RKO (cell line): ENCODE measurements around the gene HCN3.
"Not testable (repeated sequence)": the region's sequence is repeated elsewhere in the genome, so short reads cannot be mapped to it uniquely, and the experiment has no call there.

Source experiments
- DNase-seq: peaks from one replicate; pipeline ENCODE4 v3.0.0-alpha.2; 2016; ENCODE audit warnings: low spot score

The HCN3 gene

DNA sequence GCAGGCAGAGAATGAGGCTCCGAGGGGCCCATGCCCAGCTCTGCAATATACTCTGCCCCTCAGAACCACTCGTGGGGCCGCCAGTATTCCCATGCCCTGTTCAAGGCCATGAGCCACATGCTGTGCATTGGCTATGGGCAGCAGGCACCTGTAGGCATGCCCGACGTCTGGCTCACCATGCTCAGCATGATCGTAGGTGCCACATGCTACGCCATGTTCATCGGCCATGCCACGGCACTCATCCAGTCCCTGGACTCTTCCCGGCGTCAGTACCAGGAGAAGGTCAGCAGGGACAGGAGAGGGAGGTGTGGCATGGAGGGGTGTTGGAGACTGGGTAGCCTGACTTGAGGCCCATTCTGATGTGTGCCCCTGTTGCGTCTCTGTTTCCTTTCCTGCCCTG lies 7.2 kb downstream of the HCN3 start:
- no peak for DNase-seq

DNA sequence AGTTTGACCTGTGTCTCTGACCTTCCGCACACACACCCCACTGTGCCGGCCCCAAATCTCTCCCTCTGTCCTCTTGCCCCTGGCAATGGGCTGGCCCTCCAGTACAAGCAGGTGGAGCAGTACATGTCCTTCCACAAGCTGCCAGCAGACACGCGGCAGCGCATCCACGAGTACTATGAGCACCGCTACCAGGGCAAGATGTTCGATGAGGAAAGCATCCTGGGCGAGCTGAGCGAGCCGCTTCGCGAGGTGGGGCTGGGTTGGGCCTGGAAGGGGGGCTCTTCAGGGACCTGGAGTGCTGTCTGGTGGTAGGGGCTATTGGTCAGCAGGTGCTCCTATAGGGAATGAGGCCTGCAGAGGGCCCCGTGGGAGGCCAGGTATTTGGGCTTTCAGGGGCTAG lies 7.8 kb downstream of the HCN3 start:
- no peak for DNase-seq

DNA sequence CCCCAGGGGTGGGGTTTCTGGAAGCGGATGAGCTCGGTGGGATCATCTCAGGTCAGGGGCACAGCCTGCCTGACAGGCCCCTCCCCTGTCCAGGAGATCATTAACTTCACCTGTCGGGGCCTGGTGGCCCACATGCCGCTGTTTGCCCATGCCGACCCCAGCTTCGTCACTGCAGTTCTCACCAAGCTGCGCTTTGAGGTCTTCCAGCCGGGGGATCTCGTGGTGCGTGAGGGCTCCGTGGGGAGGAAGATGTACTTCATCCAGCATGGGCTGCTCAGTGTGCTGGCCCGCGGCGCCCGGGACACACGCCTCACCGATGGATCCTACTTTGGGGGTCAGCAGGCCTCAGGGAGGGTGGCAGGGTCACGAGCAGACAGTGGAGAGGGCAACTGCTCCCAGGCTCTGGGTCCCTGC lies 8.4 kb downstream of the HCN3 start:
- DNase-seq = no peak

DNA sequence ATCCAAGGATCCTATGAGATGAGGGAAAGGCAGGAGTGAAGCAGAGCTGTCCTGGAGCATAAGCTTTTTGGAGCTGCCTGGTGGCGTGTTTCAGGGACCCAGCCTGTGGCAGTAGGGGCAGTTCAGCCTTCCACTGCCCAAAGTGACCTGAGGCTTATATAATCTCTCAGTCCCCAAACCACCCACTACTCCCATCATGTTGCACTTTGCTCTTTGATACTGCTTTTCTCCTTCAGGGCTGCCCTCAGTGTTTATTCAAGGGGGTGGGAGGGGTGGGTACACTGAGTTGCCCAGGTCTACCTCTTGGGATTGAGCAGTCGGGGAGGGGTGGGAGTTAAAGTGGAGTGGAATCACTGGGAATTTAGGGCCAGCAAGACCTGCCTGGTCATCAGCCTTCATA lies 9.3 kb downstream of the HCN3 start:
- DNase-seq = no peak

DNA sequence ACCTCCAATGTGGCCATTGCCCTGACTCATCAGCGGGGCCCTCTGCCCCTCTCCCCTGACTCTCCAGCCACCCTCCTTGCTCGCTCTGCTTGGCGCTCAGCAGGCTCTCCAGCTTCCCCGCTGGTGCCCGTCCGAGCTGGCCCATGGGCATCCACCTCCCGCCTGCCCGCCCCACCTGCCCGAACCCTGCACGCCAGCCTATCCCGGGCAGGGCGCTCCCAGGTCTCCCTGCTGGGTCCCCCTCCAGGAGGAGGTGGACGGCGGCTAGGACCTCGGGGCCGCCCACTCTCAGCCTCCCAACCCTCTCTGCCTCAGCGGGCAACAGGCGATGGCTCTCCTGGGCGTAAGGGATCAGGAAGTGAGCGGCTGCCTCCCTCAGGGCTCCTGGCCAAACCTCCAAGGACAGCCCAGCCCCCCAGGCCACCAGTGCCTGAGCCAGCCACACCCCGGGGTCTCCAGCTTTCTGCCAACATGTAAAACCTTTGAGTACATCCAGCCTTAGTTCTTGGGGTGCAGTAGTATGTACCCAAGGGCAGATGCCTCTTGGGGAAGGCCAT lies 10.8 kb downstream of the HCN3 start:
- DNase-seq = no peak

DNA sequence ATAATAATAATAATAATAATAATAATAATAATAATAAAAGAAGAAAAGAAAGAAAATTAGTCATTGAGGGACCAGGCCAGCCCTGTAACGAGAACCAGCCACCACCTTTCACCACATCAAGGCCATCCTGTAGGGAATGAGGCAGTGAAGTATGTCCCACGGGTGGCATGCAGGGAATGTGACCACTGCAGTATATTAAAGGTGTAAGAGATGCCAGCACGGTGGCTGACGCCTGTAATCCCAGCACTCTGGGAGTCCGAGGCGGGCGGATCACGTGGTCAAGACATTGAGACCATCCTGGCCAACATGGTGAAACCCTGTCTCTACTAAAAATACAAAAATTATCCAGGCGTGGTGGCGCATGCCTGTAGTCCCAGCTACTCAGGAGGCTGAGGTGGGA lies 13.7 kb downstream of the HCN3 start:
- DNase-seq = not testable (repeated sequence)

DNA sequence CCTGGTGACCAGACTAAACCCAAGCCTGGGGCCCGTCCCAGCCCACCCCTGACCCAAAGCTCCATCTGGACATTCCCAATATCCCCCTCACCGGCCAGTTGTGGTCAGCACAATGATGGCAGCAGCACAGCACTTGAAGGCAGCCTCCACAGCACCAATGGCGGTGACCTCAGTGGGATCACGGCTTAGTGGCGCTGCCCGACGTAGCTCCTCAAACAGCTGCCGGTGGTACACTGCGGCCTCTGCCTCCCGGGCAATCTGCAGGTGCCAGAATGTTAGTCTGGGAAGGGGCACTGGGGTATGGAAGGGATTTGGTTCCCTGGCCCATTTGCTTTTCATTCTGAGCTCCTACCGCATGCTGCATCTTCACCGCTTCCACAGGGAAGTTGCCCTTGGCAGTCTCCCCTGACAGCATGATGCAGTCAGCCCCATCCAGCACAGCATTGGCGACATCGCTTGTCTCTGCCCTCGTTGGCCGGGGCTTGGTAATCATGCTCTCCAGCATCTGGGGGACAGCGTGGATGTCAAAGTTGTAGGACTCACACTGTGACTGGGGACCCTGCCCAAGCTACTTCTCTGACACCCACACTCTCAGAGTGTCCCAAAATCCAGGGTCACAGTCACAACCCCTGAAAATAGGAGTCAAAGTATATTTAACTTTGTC lies 16.0 kb downstream of the HCN3 start:
- no peak for DNase-seq

DNA sequence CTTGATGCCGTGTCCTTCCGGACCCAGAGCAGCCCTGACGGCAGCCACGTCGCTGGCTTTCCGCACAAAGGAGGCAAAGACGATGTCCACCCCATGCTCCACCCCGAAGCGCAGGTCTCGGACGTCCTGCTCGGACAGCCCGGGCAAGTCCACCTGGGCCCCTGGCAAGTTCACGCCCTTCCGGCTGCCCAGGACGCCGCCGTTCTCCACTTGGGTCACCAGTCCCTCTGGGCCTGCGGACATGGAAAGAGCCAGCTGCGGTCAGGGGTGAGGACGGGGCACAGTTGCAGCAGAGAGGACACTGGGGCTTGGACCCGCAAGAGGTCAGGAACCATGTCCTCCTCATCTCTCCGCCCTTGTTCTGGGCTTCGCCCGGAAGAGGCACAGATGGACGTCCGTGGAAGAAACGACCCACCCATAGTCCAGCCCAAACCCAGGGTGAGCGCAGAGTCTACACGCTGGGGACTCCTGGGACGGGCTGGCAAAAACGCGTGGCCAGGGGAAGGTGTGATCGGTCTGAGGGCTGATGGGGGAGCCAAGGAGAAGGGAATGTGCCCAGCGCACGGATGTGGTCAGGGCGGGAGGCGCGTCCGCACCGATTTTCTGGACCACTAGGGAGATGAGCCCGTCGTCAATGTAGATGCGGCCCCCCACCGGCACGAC lies 17.4 kb downstream of the HCN3 start:
- no peak for DNase-seq

DNA sequence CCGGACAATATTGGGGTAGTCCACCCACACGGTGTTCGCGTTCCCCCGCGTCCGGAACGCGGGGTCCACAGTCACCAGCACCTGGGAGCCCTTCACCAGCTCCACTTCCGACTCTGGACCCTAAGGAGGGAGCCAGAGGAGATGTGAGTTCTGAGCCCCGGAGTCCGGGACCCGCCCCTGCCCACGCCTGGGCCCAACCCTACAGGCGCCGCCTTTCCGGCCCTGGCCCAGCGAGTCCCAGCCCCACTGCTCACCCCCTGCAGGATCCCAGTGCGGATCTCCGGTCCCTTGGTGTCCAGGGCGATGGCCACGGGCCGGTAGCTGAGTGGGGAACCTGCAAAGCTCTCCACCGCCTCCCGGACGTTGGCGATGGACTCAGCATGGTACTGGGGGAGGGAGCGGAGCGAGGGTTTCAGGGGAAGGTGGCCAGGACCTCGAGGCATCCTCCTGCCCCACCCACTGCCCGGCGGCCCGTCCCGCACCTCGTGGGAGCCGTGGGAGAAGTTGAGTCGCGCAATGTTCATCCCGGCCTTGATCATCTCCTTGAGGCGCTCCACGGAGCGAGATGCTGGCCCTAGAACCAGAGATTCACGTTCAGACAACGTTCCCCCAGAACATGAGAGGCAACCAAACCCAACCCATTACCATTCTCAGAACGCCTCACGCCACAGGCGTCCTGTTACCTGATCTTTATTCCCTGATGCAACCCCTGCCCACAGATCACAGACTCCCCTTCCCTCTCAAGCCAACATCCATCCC lies 18.1 kb downstream of the HCN3 start:
- no peak for DNase-seq

DNA sequence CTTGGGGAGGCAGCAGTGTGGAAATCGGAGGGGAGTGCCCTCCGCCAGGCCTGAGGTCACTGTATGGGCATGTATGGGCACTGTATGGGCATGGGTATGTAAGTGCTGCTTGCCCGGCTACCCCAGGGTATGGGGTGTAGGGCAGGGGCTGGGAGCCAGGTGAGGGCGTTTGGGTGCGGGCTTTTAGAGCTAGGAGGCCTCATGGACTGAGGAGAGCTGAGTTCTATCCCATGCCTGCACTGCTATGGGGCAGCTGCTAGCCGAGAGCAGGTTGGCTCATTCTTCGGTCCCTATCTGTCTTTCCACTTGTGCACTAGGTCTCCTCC lies 18.6 kb downstream of the HCN3 start:
- no peak for DNase-seq

DNA sequence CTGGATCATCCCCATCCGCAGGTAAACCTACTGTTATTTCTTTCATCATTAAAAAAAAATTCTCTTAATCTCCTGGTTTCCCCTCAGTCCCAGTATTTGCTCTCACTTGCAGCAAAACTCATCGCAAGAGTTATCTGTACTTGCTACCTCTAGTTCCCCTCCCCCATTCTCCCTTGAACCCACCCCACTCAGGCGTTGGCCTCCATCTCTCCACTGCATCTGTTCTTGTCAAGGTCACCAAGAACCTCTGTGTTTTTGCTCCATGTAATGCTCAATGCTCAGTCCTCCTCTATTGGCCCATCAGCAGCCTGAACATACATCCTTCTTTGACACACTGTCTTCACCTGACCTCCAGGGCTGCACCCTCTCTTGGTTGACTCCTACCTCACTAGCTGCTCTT lies 19.4 kb downstream of the HCN3 start:
- no peak for DNase-seq

DNA sequence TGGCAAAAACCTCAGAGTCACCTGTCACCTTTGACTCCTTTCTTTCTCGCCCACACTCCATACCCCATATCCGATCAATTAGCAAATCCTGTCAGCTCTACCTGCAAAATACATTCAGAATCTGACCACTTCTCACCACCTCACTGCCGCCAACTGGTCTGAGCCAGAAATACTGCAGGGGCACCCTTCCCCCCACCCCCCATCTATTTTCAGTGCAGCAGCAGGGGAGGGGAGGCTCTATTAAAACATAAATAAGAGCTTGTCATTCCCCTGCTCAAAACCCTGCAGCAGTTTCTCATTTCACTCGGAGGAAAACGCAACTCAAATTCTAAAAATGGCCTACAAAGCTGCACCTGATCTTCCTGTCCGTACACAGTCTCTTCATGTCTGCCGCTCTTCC lies 20.1 kb downstream of the HCN3 start:
- DNase-seq = no peak

DNA sequence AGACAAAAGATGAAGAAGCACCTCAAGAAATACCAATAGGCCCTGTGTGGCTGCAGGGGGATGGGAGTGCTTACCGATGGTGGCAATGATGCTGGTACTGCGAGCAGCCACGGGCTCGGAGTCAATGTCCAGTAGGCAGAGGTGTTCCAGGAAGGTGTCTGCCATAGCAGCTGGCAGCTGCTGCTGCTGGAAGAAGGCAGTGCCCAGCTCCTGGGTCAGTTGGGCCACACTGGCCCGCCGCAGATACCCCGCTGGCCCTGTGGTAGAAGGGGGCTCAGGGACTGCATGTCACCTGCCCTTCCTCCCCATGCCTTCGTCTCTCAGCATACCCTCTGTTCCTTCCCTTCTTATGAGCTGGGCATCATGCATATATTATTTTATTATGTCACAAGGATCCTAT lies 22.8 kb downstream of the HCN3 start:
- DNase-seq = no peak

DNA sequence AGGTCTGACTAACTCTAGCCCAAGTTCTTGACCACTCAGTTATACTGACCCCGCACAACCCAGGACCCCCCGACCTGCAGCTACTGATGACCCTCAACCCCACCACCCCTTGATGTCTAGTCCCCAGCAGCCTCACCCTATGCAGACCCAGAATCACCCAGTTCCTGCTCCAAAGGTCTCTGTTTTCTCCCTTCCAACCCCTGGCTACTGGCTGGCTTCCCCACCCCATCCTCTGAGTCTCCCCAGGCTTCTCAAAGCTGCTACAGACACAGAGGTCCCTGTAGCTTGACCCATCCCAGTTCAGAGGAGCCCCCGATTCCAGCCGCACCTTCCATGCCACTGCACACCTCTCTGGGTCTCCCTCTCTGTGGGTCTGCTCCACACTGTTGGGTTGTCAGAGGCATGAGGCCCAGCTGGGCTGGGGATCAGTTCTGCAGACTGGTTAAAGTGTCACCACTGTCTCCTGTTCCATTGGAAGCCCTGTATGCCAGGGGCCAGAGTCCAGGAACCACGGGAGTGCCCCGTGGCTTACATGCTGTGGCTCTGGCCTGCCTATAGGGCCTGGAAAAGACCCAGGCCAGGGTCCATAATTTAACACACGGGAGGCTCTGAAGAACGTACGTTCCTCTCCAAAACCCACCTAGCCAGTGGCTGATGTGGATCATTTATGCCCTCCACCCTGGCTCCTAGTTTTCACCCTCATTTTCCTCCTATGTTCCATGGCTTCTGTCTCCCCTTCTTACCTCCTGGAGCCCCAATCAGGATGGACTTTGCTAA lies 23.5 kb downstream of the HCN3 start:
- DNase-seq = no peak

DNA sequence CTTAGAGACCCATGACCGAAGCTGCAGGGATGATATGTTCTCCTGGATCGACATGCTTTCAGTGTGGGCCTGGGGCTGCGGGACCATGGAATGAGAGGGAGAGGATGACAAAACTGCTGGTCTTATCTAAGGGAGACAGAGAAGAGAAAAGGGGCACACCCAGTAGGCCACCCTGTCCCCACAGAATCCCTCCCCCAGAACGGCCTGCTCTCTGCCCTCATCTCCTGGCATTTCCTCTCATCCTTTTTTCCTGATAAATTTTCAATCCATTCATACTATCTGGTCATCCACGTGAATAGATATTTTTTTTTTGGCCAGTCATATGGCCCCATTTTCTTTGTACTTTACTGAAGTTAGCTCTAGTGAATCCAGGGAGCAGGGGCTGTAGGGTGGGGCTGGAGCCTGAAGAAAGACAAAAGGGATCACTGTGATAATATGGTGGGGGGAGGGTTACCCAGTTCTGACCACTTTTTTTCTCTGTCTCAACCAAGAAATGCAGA lies 24.1 kb downstream of the HCN3 start, which contains the start of gene PKLR:
Gene PKLR (minus strand): TSS at position 97 of the 500 bp plus-strand sequence. CDS start 43 bp downstream, at position 54.
- DNase-seq = no peak

DNA sequence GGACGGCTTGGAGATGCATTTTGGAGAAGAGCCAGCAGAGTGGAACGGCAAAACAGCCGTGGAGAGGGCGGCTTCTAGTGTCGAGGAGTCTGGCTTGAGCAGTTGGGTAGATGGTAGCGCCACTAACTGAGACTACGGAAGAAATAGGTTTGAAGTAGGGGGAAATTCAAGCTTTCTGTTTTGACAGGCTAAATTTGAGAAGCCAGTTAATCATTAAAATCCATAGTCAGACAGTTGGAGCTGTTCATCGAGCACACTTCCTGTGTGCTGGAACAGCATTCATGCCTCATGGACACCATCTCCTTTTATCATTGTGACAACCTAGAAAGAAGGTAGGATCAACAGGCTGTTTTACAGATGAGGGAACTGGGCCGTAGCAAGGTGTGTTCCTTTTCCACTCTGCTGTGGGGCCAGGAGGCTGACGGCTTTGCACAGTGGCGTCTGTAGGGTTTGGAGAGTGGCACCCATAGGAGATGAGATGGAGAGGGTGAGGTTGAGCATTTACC lies 27.3 kb downstream of the HCN3 start:
- no peak for DNase-seq

DNA sequence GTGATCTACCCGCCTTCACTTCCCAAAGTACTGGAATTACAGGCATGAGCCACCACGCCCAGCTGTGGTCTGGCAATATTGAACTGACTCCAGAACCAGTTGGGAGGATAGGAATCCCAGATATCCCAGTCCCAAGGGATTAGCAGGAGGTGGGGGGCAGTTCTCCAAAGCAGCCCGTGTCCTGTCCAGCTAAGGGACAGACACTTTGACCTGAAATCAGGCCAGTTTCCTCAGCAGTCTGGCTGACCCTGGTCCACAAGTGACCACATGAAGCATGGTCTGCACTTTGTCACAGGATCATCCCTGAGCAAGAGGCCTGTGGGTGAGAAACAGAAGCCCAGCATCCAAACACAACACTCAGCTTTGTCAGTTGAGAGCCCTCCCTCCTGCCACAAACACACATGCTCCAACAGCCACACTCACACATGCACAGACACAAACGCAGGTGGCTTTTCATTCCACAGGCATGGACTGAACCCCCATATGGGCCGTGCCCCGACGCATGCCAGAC lies 28.7 kb downstream of the HCN3 start:
- DNase-seq = no peak

DNA sequence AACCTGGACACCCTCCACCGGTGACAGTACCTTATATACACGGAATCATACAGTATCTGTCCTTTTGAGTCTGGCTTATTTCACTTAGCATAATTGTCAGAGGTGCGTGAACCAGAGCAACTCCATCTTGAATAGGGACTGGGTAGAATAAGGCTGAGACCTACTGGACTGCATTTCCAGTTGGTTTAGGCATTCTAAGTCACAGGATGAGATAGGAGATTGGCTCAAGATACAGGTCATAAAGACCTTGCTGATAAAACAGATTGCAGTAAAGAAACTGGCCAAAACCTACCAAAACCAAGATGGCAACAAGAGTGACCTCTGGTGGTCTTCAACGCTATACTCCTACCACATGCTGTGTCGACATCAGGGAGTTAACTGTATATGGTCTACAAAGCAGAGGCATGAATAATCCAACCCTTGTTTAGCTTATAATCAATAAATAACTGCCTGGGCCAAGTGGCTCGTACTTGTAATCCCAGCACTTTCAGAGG lies 30.0 kb downstream of the HCN3 start:
- peak; percentile 73 for DNase-seq

DNA sequence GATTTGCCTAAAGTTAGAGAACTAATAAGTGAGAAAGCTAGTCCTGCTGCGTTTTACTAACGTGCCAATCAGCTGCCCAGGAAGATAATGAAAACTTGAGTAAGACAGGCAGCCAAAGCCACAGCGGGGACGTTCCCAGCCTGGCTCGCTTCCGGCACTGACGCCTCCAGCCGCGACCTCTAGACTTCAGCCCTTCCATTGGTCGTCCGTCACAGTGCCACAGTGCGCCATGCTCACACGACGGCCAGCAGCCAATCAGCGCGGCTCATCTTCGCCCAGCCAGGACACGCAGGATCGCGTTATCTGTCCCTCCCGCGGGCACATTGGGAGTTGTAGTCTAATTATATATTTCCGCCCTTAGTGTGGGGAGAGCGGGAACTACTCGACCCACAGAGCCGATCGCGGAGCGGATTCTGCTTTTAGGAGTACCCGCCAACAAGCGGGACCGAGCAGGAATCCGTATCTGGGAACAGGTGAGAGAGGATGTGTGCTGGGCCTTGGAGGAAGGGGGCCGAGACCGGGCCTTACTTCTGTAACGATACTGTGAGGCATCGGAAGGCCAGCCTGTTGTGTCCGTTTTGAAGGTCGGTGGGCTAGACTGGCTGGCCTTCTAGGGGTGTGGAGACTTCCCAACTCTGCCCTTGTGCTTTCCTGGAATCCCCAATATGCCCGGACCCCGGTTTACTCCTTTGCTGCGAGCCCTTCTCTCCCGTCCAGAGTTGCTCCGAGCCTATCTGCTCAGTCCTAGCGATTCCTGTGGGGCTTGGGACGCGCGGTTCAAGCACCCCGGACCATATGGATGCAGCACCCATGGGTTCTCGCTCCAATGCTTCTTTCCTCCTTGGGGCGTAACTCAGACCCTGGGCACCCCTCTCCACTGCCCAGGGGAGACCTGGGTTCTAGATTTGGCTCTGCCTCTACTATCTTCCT lies 31.5 kb downstream of the HCN3 start, which contains the start of gene FDPS:
Gene FDPS (plus strand): TSS at position 374 of the 930 bp plus-strand sequence. CDS start 924 bp downstream, outside the sequence.
- DNase-seq = peak; percentile 99

DNA sequence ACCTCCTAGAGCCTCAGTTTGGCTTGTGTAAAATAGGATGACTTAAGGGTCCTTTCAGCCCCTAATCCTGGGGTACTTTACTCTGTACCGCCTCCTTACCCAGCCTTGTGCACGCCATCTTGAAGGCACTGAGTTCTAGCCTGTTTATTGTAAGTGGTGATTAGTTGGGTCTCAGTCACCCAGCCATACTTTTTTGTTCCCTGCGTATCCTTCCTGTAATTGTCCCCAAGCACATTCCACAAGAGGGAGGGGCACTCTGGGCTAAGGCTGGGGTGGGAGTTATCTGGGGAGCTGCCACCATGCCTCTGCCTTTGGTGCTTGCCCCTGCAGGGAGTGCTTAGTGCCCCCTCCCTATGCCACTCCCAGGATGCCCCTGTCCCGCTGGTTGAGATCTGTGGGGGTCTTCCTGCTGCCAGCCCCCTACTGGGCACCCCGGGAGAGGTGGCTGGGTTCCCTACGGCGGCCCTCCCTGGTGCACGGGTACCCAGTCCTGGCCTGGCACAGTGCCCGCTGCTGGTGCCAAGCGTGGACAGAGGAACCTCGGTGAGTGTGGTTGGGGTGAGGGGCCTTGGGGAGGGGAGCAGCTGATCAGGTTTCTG lies 32.3 kb downstream of the HCN3 start:
- peak; percentile 38 for DNase-seq
